Osteocyte (in vitro differentiated cells): Measurements from ENCODE around the gene SAMD4A. TPM values are rescaled to one million over a fixed set of nuclear protein-coding genes. Genes with fewer than 3 reads are reported as not detected.
"Not testable (repeated sequence)": the region's sequence is repeated elsewhere in the genome, so short reads cannot be mapped to it uniquely, and the experiment has no call there.

Experiments used
- DNase-seq: peaks from one replicate; pipeline ENCODE4 v3.0.0; 2021; ENCODE audit warnings: mixed read lengths; ENCODE audit not compliant: unreplicated experiment; ENCODE audit errors: extremely low spot score
- H3K27ac Mint-ChIP-seq: one replicate; pipeline ENCODE4 v1.8.0; 2021; ENCODE audit warnings: mild to moderate bottlenecking, mixed read lengths; ENCODE audit not compliant: unreplicated experiment
- H3K27me3 Mint-ChIP-seq: one replicate; pipeline ENCODE4 v1.8.0; 2021; ENCODE audit warnings: mixed read lengths; ENCODE audit not compliant: unreplicated experiment
- H3K36me3 Mint-ChIP-seq: one replicate; pipeline ENCODE4 v1.8.0; 2021; ENCODE audit warnings: mixed read lengths; ENCODE audit not compliant: unreplicated experiment
- H3K4me1 Mint-ChIP-seq: one replicate; pipeline ENCODE4 v1.8.0; 2021; ENCODE audit warnings: mixed read lengths; ENCODE audit not compliant: unreplicated experiment
- H3K4me3 Mint-ChIP-seq: one replicate; pipeline ENCODE4 v1.8.0; 2021; ENCODE audit warnings: mild to moderate bottlenecking, moderate library complexity, mixed read lengths; ENCODE audit not compliant: unreplicated experiment
- H3K9me3 Mint-ChIP-seq: one replicate; pipeline ENCODE4 v1.8.0; 2021; ENCODE audit warnings: mixed read lengths; ENCODE audit not compliant: unreplicated experiment
- CTCF ChIP-seq: fragments of 200-600 bp; sonication (generic); IDR thresholded peaks from 2 replicates; pipeline ENCODE4 v1.5.0; 2021; ENCODE audit warnings: antibody characterized with exemption, mild to moderate bottlenecking, moderate library complexity
- total RNA-seq: library from RNA; stranded (reverse); gene quantifications from 2 replicates; pipeline ENCODE4 v1.2.1, GENCODE V29; 2021

The SAMD4A gene
- total RNA-seq, 1 donor from 2014 or later: 39.1 TPM

GRCh38 chr14:54617467-54617866, 50.5 kb downstream of the SAMD4A start:
- no peaks in the 10 kb centered on the region for H3K27me3 Mint-ChIP-seq
- H3K36me3 Mint-ChIP-seq: peaks cover 10% of the 10 kb centered on the region
- DNase-seq: no peak
- H3K27ac Mint-ChIP-seq: no peak overlapping the region
- peaks cover 4% of the 10 kb centered on the region for H3K9me3 Mint-ChIP-seq
- no peak overlapping the region for H3K4me3 Mint-ChIP-seq
- peaks cover 25% of the 10 kb centered on the region for H3K4me1 Mint-ChIP-seq
- TF ChIP-seq CTCF: no peak

GRCh38 chr14:54621686-54622085, 54.8 kb downstream of the SAMD4A start:
- H3K9me3 Mint-ChIP-seq: peaks cover 4% of the 10 kb centered on the region
- DNase-seq: no peak
- peaks cover 50% of the 10 kb centered on the region for H3K4me1 Mint-ChIP-seq

GRCh38 chr14:54622192-54622958, 55.4 kb downstream of the SAMD4A start:
- no peak overlapping the region for H3K4me3 Mint-ChIP-seq
- no peak for TF ChIP-seq CTCF
- H3K36me3 Mint-ChIP-seq: peaks cover 10% of the 10 kb centered on the region
- no peak for DNase-seq
- H3K9me3 Mint-ChIP-seq: peaks cover 4% of the 10 kb centered on the region
- peaks cover 54% of the 10 kb centered on the region for H3K4me1 Mint-ChIP-seq
- no peak overlapping the region for H3K27ac Mint-ChIP-seq
- H3K27me3 Mint-ChIP-seq: no peaks in the 10 kb centered on the region

More at GRCh38 chr14:54621686-54622085, 54.8 kb downstream of the SAMD4A start:
- no peaks in the 10 kb centered on the region for H3K27me3 Mint-ChIP-seq
- H3K27ac Mint-ChIP-seq: no peak overlapping the region
- H3K4me3 Mint-ChIP-seq: no peak overlapping the region
- peaks cover 10% of the 10 kb centered on the region for H3K36me3 Mint-ChIP-seq
- no peak for TF ChIP-seq CTCF

- H3K27ac Mint-ChIP-seq: peak overlapping the region; percentile 92
- peaks cover 6% of the 10 kb centered on the region for H3K36me3 Mint-ChIP-seq
- no peak overlapping the region for H3K4me3 Mint-ChIP-seq
- H3K4me1 Mint-ChIP-seq: peaks cover 60% of the 10 kb centered on the region
- no peak for TF ChIP-seq CTCF
- no peak for DNase-seq
- H3K27me3 Mint-ChIP-seq: no peaks in the 10 kb centered on the region
- H3K9me3 Mint-ChIP-seq: no peaks in the 10 kb centered on the region
These were observed 56.5 kb downstream of the SAMD4A start for GRCh38 chr14:54623279-54624004.

GRCh38 chr14:54624005-54624358, 57.1 kb downstream of the SAMD4A start:
- Mint-ChIP-seq H3K27ac (peak overlapping the region; percentile 92), H3K4me1 (peaks cover 66% of the 10 kb centered on the region)
- H3K27me3 Mint-ChIP-seq, H3K9me3 Mint-ChIP-seq, DNase-seq, H3K4me3 Mint-ChIP-seq, H3K36me3 Mint-ChIP-seq: not testable (repeated sequence)
